K562 treated with DMSO at 1 percent for 24 hours (cell line): Measurements from ENCODE around the gene EVC. TPM values are rescaled to one million over a fixed set of nuclear protein-coding genes. Genes with fewer than 3 reads are reported as not detected.

Source experiments
- total RNA-seq: library from RNA; unstranded; fragments of 300-600 nt; gene quantifications from 2 replicates; pipeline ENCODE4 v1.2.3, GENCODE V29; 2022; ENCODE audit warnings: low read depth; ENCODE audit not compliant: insufficient read depth

The EVC gene
- total RNA-seq, result 1.5 and 2.2 TPM in 2 replicates

GRCh38 chr4:5710961-5711478 is at the start of gene EVC:
TSS of gene EVC (plus strand) at chr4:5711201. CDS start at chr4:5711381, 180 bp downstream.

GRCh38 chr4:5708449-5709206 is 2.4 kb upstream of the EVC start, which contains the start of gene EVC2:
TSS of gene EVC2 (minus strand) at chr4:5708559. CDS start at chr4:5708513, 46 bp downstream.

Other genes starting within 250 kb of the EVC start
- gene EVC2, start 2.6 kb upstream of the EVC start, total RNA-seq, result 0.65 TPM in 2 replicates
- gene CRMP1, start 181.9 kb downstream of the EVC start, total RNA-seq, result 0.34 and 0.78 TPM in 2 replicates